ENCODE measurements around the gene HERC6. TPM values are rescaled to one million over a fixed set of nuclear protein-coding genes. Genes with fewer than 3 reads are reported as not detected.
A peak's percentile ranks its signal among the peaks of the same experiment; 100 is the strongest.

Gene HERC6
- total and polyA plus RNA-seq, 9 of the 15 experiments (the other 6 are each of a cell fraction or from before 2014, with no cell fraction given): 0.01 to 0.68 (median 0.15) TPM

GRCh38 chr4:88378691-88379559, at the start of gene HERC6 (continued):
- TF ChIP-seq, protein P1, sequence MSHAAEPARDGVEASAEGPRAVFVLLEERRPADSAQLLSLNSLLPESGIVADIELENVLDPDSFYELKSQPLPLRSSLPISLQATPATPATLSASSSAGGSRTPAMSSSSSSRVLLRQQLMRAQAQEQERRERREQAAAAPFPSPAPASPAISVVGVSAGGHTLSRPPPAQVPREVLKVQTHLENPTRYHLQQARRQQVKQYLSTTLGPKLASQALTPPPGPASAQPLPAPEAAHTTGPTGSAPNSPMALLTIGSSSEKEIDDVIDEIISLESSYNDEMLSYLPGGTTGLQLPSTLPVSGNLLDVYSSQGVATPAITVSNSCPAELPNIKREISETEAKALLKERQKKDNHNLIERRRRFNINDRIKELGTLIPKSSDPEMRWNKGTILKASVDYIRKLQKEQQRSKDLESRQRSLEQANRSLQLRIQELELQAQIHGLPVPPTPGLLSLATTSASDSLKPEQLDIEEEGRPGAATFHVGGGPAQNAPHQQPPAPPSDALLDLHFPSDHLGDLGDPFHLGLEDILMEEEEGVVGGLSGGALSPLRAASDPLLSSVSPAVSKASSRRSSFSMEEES (CRISPR knock-in tag; IDR thresholded peaks at IDR 0.05): no peak
- TF ChIP-seq MAFF (IDR thresholded peaks at IDR 0.05; ENCODE audit: low read length) (no peak), RBM34 (IDR thresholded peaks at IDR 0.05; ENCODE audit: borderline replicate concordance, insufficient read depth, low read length) (no peak), L3MBTL2 (IDR thresholded peaks at IDR 0.05) (peak; percentile 24; the same call in 1 of the 2 replicates), HNRNPH1 (optimal IDR thresholded peaks at IDR 0.05; ENCODE audit: low read depth, low read length) (no peak), HCFC1 (IDR thresholded peaks at IDR 0.05; ENCODE audit: low read depth, low read length) (0 out of 2 replicates have a peak, but pooled peaks have one; percentile 5), ASH1L (IDR thresholded peaks at IDR 0.05; ENCODE audit: borderline replicate concordance, low read depth, partially characterized antibody) (no peak), IFI16 (CRISPR knock-in tag; IDR thresholded peaks at IDR 0.05) (no peak), MCM2 (IDR thresholded peaks at IDR 0.05; ENCODE audit: low read depth) (no peak), ZC3H4 (CRISPR knock-in tag; IDR thresholded peaks at IDR 0.05; ENCODE audit: borderline replicate concordance) (no peak), KLF16 (IDR thresholded peaks at IDR 0.05) (no peak), POLR2AphosphoS5 (IDR thresholded peaks at IDR 0.05; ENCODE audit: control insufficient read depth, insufficient read depth, low read depth, low read length) (no peak), ELF1 (tag; IDR thresholded peaks at IDR 0.05) (peak; percentile 42; the same call in 1 of the 2 replicates), ZBTB34 (CRISPR knock-in tag; IDR thresholded peaks at IDR 0.05) (no peak), ZBTB7A (IDR thresholded peaks at IDR 0.05; ENCODE audit: borderline replicate concordance, control insufficient read depth, low read depth, low read length) (peak; percentile 64; the same call in 1 of the 2 replicates), GATAD2A (IDR thresholded peaks at IDR 0.05) (no peak), DEAF1 (CRISPR knock-in tag; IDR thresholded peaks at IDR 0.05) (no peak), ZNF175 (CRISPR knock-in tag; IDR thresholded peaks at IDR 0.05; ENCODE audit: low read depth) (no peak)
- TF ChIP-seq, protein P2, sequence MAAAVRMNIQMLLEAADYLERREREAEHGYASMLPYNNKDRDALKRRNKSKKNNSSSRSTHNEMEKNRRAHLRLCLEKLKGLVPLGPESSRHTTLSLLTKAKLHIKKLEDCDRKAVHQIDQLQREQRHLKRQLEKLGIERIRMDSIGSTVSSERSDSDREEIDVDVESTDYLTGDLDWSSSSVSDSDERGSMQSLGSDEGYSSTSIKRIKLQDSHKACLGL (CRISPR knock-in tag; IDR thresholded peaks at IDR 0.05; ENCODE audit: borderline replicate concordance, poor library complexity, severe bottlenecking): no peak
